Measurements from ENCODE around the gene TNNC1. TPM values are rescaled to one million over a fixed set of nuclear protein-coding genes. Genes with fewer than 3 reads are reported as not detected.
A peak's percentile ranks its signal among the peaks of the same experiment; 100 is the strongest.

TNNC1 gene
- total and polyA plus RNA-seq, 12 donors = 6,035 to 18,066 (median 8,315) TPM

GRCh38 chr3:52456800-52457183, 3.0 kb upstream of the TNNC1 start:
- no peak for TF ChIP-seq CTCF (IDR thresholded peaks at IDR 0.05)
- intact Hi-C loops (cut with DNase I) = loop anchor here in 3 of 10 donors (10.0 kb wide), 2 partner anchors 222 to 228 kb away; partner anchors contain the start of genes GNL3 (in 3 of the 3), PBRM1 (in 3 of the 3) and TWF2 (in 1 of the 3)
- peaks cover 17 to 34% (median 28%) of the 10 kb centered on the region in 9 donors for H3K4me1 ChIP-seq

GRCh38 chr3:52456169-52456799, 2.4 kb upstream of the TNNC1 start:
- WGBS, 2 donors = 8% methylated on average over 13 of the region's 13 CpGs
- peak in 5 of 8 donors; percentile 5 to 20 (median 11) for ATAC-seq
- Histone ChIP-seq H3K9me3 (no peaks in the 10 kb centered on the region), H3K4me1 (peaks cover 17 to 34% (median 28%) of the 10 kb centered on the region in 9 donors), H3K27me3 (no peaks in the 10 kb centered on the region), H3K4me3 (peak overlapping the region; percentile 65 to 96 (median 80)), H3K36me3 (peaks cover 0 to 50% (median 27%) of the 10 kb centered on the region in 9 donors), H3K27ac (peak overlapping the region; percentile 88 to 99 (median 92))
- no peak for TF ChIP-seq CTCF (IDR thresholded peaks at IDR 0.05)
- DNase-seq = peak in 1 of 2 donors; percentile 33
- intact Hi-C loops (cut with DNase I) = loop anchor here in 3 of 10 donors (10.0 kb wide), 2 partner anchors 221 to 229 kb away; partner anchors contain the start of genes GNL3 (in 3 of the 3), PBRM1 (in 3 of the 3) and TWF2 (in 1 of the 3)

More at GRCh38 chr3:52456800-52457183, 3.0 kb upstream of the TNNC1 start:
- Histone ChIP-seq H3K9me3 (no peaks in the 10 kb centered on the region), H3K4me3 (peak overlapping the region in 9 of 10 donors; percentile 65 to 96 (median 80)), H3K36me3 (peaks cover 0 to 52% (median 30%) of the 10 kb centered on the region in 9 donors), H3K27me3 (no peaks in the 10 kb centered on the region), H3K27ac (peak overlapping the region; percentile 88 to 99 (median 92))
- ATAC-seq (no peak), DNase-seq (no peak)
- 64 to 74% methylated on average over 5 of the region's 5 CpGs for WGBS, 2 donors

GRCh38 chr3:52455283-52456168, 1.7 kb upstream of the TNNC1 start, which contains the start of gene NISCH:
Gene NISCH (plus strand): TSS chr3:52455604. CDS start chr3:52455642, 38 bp downstream.
- ATAC-seq = peak; percentile 29 to 77 (median 58)
- Histone ChIP-seq H3K4me3 (peak within 1 kb of the TSS; percentile 65 to 96 (median 80)), H3K4me1 (peaks cover 17 to 41% (median 31%) of the 10 kb centered on the region in 9 donors), H3K27ac (peak within 1 kb of the TSS; percentile 88 to 99 (median 92)), H3K36me3 (peaks cover 0 to 43% (median 21%) of the 10 kb centered on the region in 9 donors), H3K27me3 (no peaks in the 10 kb centered on the region), H3K9me3 (no peaks in the 10 kb centered on the region)
- TF ChIP-seq CTCF (IDR thresholded peaks at IDR 0.05) = no peak
- 0 to 1% methylated on average over 75 to 86 of the region's 86 CpGs for WGBS, 2 donors
- intact Hi-C loops (cut with DNase I) = loop anchor here in 3 of 10 donors (10.0 kb wide), 2 partner anchors 221 to 229 kb away; partner anchors contain the start of genes GNL3 (in 3 of the 3), PBRM1 (in 3 of the 3) and TWF2 (in 1 of the 3)
- peak; percentile 92 to 95 for DNase-seq

- Histone ChIP-seq H3K27me3 (no peaks in the 10 kb centered on the region), H3K27ac (peak overlapping the region; percentile 88 to 99 (median 92)), H3K9me3 (no peaks in the 10 kb centered on the region), H3K4me3 (peak overlapping the region; percentile 65 to 96 (median 80)), H3K4me1 (peaks cover 17 to 44% (median 37%) of the 10 kb centered on the region in 9 donors), H3K36me3 (peaks cover 0 to 40% (median 16%) of the 10 kb centered on the region in 9 donors)
- no peak for TF ChIP-seq CTCF (IDR thresholded peaks at IDR 0.05)
- intact Hi-C loops (cut with DNase I) = loop anchor here in 3 of 10 donors (10.0 kb wide), 2 partner anchors 220 to 230 kb away; partner anchors contain the start of genes GNL3 (in 3 of the 3), PBRM1 (in 3 of the 3) and TWF2 (in 1 of the 3)
- ATAC-seq (no peak), DNase-seq (no peak)
- 33% methylated on average over 11 of the region's 11 CpGs for WGBS, 2 donors
Measured at GRCh38 chr3:52454938-52455282, 1.1 kb upstream of the TNNC1 start.

Data from heart right ventricle (tissue), 16 donors.